ENCODE measurements around the gene ALDH4A1.
"Not testable (repeated sequence)": the region's sequence is repeated elsewhere in the genome, so short reads cannot be mapped to it uniquely, and the experiment has no call there.

ALDH4A1 gene

GRCh38 chr1:18858070-18858688 is 44.2 kb downstream of the ALDH4A1 start:
- no peak overlapping the region for H3K4me3 ChIP-seq (ENCODE audit: low read depth, low read length)

- no peak overlapping the region for H3K4me3 ChIP-seq (ENCODE audit: low read depth, low read length)
Observed at GRCh38 chr1:18856435-18856834, 45.9 kb downstream of the ALDH4A1 start.

- no peak overlapping the region for H3K4me3 ChIP-seq (ENCODE audit: low read depth, low read length)
Observed at GRCh38 chr1:18855573-18855972, 46.8 kb downstream of the ALDH4A1 start.

- H3K4me3 ChIP-seq (ENCODE audit: low read depth, low read length): no peak overlapping the region
Observed at GRCh38 chr1:18854331-18855025, 47.9 kb downstream of the ALDH4A1 start.

DNA sequence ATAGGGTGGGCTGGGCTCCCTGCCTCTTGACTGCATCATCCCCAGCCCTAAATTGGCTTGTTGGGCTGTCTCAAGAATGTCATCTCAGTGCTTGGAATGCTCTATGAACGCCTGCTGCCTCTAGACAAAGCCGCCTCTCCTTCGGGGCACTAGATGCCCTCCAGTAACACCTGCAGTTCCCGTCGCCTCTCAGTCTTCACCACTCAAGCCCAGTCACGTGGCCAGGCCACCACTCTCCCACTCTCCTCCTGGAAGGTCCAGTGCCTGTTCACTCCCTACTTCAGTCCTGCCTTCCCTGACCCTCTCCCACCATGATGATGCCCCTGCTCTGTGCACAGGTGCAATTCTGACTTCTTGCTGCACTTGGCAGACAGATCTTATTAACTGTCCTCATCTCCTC is 49.9 kb downstream of the ALDH4A1 start:
- no peak overlapping the region for H3K4me3 ChIP-seq (ENCODE audit: low read depth, low read length)

DNA sequence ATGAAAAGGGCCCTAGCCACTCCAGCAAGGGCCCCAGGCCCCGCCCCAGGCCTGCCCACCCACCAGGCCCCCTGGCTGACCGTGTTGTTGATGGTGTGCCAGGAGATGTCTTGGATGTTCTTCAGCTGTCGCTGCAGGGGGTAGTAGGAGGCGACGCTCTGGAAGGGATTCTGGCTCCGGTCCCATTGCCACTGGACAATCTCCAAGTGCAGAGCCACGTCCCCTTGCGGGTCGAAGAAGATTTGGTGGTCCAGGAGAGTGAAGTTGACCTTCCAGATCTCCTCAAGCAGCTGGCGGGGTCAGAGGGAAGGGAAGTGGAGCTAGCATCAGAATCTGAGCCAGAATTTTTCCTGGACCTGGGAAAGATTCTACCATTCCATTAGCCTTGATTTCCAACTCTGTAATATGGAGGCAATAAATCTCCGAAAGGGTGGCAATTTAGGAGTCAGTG is 53.1 kb downstream of the ALDH4A1 start:
- no peak overlapping the region for H3K4me3 ChIP-seq (ENCODE audit: low read depth, low read length)

DNA sequence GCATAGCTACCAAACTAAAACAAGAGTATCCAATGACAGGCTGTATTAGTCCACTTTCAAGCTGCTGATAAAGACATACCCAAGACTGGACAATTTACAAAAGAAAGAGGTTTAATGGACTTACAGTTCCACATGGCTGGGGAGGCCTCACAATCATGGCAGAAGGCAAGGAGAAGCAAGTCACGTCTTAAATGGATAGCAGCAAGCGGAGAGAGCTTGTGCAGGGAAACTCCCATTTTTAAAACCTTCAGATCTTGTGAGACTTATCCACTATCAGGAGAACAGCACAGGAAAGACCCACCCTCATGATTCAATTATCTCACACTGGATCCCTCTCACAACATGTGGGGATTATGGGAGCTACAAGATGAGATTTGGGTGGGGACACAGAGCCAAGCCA is 54.6 kb downstream of the ALDH4A1 start:
- H3K4me3 ChIP-seq (ENCODE audit: low read depth, low read length): not testable (repeated sequence)

DNA sequence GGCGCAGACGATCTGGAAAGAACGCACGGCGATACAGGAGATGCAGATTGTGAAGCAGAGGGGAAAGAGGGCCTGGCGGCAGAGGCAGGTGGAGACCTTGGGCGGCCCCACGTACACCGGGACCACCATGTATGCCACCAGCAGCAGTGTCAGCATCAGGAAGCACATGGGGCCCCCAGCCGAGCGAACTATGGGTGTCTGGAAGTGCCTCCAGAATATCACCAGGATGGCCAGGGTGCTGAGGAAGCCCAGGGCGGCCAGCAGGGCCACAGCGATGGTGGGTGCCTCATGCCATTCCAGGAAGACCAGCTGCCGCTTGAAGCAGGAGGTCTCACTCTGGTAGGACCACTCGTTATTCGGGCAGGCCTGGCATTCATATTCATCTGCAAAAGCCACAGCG is 62.2 kb downstream of the ALDH4A1 start:
- H3K4me3 ChIP-seq (ENCODE audit: low read depth, low read length): no peak overlapping the region

GRCh38 chr1:18836654-18837053 is 65.7 kb downstream of the ALDH4A1 start:
- no peak overlapping the region for H3K4me3 ChIP-seq (ENCODE audit: low read depth, low read length)

DNA sequence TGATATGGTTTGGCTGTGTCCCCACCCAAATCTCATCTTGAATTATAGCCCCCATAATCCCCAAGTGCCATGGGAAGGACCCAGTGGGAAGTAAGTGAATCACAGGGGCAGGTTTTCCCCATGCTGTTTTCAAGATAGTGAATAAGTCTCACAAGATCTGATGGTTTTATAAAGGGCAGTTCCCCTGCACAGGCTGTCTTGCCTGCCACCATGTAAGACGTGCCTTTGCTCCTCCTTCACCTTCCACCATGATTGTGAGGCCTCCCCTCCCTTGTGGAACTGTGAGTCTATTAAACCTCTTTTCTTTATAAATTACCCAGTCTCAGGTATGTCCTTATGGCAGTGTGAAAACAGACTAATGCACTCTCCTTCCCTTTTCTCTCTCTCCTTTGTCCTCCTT is 70.0 kb downstream of the ALDH4A1 start:
- H3K4me3 ChIP-seq (ENCODE audit: low read depth, low read length): not testable (repeated sequence)

- H3K4me3 ChIP-seq (ENCODE audit: low read depth, low read length): no peak overlapping the region
Observed at GRCh38 chr1:18831656-18832055, 70.7 kb downstream of the ALDH4A1 start.

GRCh38 chr1:18830596-18830995 is 71.8 kb downstream of the ALDH4A1 start:
- no peak overlapping the region for H3K4me3 ChIP-seq (ENCODE audit: low read depth, low read length)

DNA sequence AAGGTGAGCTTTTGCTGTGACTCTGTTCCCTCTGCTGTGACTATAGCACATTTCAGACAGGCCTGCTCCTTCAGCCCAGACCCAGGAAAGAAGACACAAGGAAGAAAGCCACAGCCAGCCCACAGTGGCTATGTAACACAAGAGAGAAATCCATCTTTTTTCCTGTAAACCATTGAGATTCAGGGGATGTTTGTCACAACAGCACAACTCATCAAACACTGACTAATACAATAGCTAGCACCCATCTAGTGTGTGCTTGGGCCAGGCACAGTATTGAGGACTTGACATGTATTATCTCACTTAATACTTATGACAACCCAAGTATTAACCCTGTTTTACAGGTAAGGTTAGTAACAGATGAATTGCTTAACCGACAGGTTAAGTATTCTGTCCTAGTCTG is 72.7 kb downstream of the ALDH4A1 start:
- no peak overlapping the region for H3K4me3 ChIP-seq (ENCODE audit: low read depth, low read length)

DNA sequence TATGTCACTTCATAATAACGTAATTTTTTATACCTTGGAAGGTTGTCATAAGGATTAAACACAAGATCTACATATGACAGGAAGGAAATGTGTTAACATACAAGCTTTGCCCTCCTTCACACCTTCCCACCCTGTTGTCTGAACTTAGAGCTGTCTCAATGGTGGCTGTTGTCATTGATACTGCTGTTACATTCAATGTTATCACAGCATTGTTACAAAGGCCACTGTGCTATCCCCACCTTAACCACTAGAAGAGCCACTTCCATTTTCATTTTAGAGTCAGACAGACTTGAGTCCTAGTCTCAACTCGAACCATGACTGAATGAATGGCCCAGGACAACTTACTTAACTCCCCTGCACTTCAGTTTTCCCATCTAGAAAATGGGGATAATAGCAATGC is 74.1 kb downstream of the ALDH4A1 start:
- H3K4me3 ChIP-seq (ENCODE audit: low read depth, low read length): no peak overlapping the region

DNA sequence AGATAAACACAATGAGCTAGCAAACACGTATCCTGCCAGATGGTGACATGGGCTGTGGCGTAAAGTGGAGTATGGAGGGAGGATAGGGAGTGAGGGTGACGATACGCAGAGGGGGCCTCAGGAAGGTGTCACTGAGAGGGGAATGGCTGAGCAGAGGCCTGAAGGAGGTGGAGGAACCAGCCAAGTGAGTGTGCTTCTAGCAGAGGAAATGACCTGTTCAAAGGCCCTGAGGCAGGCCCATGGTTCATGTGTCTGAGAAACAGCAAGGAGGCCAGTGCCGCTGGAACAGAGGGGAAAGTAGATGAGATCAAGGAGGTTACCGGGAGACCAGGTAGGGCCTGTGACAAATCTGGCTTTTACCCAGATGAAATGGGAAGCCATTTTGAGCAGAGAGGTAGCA is 78.9 kb downstream of the ALDH4A1 start:
- no peak overlapping the region for H3K4me3 ChIP-seq (ENCODE audit: low read depth, low read length)

Data from iPS-11a (cell line).